Stimulated activated CD8-positive, alpha-beta memory T cell treated with anti-CD3 and anti-CD28 coated beads, Interleukin-4, amount 100 ng/mL, for 48 hours (primary cell): ENCODE data around the gene TBC1D3B.
"Not testable (repeated sequence)": the region's sequence is repeated elsewhere in the genome, so short reads cannot be mapped to it uniquely, and the experiment has no call there.

Experiments
- DNase-seq: peaks from one replicate; pipeline ENCODE4 v3.0.0-alpha.2; 2020

Gene TBC1D3B

DNA sequence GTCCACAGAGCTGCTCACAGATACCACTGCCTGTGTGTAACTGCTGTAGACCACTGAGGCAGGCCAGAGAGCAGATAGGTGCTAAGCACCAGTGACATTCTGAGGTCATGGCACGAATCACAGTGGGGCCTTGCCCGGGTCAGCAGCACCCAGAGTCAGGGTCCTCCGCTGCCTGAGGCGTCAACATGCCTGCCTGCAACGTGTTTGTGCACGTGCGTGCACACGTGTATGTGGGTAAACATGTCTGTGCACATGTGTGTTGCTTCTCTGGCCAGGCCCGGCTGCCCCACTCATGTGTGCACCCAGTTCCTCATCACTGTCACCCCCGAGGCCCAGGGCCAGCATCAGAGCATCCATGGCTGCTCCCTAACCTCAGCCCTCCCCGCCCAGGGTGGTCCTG, at the start of gene TBC1D3B:
Gene TBC1D3B, minus strand, starts transcription at position 101 of the 400 bp plus-strand sequence. CDS start 1,586 bp downstream, outside the sequence.
- DNase-seq: not testable (repeated sequence)

DNA sequence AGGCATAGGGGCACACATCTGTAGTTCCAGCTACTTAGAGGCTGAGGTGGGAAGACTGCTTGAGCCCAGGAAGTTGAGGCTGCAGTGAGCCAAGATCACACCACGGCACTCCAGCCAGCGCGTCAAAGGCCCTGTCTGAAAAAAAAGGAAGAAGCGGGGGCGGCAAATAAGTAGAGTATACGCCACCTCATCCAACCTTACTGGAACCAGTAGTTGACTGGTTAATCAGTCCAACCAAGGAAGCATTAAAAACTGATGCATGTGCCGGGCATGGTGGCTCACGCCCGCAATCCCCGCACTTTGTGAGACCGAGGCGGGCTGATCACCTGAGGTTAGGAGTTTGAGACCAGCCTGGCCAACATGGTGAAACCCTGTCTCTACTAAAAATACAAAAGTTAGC, 46.5 kb upstream of the TBC1D3B start:
- peak; percentile 14 for DNase-seq

- DNase-seq: peak; percentile 15
These were observed 45.2 kb upstream of the TBC1D3B start for GRCh38 chr17:36221581-36222100.

DNA sequence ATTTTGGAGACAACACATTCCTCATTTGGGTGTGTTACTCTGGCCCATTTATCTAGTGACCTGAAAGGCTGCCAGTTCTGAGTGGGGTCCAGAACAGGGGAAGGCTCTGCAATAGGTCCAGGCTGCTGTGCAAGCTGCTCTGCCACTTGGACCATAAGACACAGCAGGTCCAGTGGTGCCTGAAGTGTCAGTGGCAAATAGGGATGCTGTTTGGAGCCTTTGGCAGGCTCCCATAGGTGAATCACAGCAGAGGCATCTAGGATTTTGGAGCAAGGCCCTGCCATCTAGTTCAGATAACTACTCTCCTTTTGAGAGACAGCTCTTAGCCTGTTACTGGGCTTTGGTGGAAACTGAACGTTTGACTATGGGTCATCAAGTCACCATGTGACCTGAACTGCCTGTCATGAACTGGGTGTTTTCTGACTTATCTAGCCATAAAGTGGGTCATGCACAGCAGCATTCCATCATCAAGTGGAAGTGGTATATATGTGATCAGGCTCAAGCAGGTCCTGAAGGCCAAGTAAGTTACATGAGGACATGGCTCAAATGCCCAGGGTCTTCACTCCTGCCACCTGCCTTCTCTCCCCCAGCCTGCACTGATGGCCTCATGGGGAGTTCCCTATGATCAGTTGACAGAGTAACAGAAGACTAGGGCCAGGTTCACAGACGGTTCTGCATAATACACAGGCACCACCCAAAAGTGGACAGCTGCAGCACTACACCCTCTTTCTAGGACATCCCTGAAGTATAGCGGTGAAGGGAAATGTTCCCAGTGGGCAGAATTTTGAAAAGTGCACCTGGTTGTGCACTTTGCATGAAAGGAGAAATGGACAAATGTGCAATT, 44.5 kb upstream of the TBC1D3B start:
- peak; percentile 20 for DNase-seq

DNA sequence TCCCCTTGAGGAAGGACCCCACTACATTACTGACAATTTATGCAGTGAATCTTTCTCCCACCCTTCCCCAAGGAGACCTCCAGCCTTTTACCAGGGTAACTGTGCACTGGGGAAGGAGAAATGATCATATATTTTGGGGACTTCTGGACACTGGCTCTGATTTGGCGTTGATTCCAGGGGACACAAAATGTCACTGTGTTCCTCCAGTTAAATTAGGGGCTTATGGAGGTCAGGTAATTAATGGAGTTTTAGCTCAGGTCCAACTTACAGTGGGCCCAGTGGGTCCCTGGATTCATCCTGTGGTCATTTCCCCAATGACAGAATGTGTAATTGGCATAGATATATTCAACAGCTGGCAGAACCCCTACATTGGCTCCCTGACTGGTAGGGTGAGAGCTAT, 43.1 kb upstream of the TBC1D3B start:
- not testable (repeated sequence) for DNase-seq

- not testable (repeated sequence) for DNase-seq
These were observed 39.2 kb upstream of the TBC1D3B start for GRCh38 chr17:36215406-36216308.

DNA sequence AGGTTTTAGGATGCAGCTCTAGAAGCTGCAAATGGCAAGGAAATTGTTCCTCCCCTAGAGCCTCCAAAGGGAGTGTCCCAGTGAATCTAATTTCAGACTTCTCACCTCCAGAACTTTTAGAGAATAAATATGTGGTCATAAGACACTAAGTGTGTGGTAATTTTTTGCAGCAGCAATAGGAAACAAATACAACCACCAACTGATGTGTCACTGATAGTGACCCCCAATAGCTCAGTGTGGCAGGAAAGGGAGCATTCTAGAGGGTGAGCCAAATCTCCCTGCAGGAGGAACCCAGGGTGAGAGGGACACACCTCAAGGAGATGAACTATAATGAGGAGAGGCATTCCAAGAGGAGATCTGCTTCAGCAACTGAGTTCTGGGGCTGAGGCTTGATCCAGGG, 38.5 kb upstream of the TBC1D3B start:
- DNase-seq: no peak

GRCh38 chr17:36213695-36214094, 37.3 kb upstream of the TBC1D3B start:
- no peak for DNase-seq

- no peak for DNase-seq
These were observed 36.5 kb upstream of the TBC1D3B start for GRCh38 chr17:36212966-36213365.

- no peak for DNase-seq
These were observed 35.8 kb upstream of the TBC1D3B start for GRCh38 chr17:36212272-36212605.

GRCh38 chr17:36211484-36212271, 35.2 kb upstream of the TBC1D3B start:
- DNase-seq: not testable (repeated sequence)

- DNase-seq: not testable (repeated sequence)
These were observed 34.2 kb upstream of the TBC1D3B start, which contains the start of gene CCL4L2 for GRCh38 chr17:36210439-36211211. TSS of gene CCL4L2 (plus strand) at chr17:36211063.

- no peak for DNase-seq
These were observed 33.1 kb upstream of the TBC1D3B start for GRCh38 chr17:36209575-36209974.

DNA sequence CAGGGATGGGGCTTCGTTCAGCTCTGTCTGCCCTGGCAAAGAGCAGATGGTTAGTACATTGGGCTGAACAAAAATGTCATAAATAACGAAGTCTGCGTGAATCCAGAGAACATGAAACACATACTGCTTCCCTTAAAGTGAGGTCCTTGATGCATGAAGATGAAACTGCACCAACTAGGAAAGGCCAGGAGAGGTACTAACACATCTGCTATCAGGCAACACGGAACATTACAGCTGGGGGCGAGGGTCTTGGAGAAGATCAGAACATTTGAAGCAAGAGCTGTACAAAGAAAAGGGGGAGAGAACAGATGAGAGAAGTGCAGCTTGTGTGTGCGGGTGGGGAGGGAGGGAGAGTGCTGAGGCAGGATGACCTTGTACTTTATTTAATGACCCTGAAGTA, 30.9 kb upstream of the TBC1D3B start:
- not testable (repeated sequence) for DNase-seq

DNA sequence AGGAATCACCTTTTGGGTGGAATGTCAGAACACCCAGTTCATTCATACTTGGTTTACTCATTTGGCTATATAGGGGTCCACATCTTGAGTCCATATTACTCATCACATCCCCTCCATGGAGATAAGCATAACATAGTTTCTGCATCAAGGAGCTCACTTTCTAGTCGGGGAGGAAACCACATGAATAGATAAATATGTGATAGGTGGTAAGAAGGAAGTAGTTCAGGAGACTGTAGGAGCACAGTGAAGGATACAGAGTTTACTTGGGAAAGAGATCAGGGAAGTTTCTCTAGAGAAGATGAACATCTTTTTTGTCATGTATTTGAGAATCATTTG, 30.0 kb upstream of the TBC1D3B start:
- not testable (repeated sequence) for DNase-seq

DNA sequence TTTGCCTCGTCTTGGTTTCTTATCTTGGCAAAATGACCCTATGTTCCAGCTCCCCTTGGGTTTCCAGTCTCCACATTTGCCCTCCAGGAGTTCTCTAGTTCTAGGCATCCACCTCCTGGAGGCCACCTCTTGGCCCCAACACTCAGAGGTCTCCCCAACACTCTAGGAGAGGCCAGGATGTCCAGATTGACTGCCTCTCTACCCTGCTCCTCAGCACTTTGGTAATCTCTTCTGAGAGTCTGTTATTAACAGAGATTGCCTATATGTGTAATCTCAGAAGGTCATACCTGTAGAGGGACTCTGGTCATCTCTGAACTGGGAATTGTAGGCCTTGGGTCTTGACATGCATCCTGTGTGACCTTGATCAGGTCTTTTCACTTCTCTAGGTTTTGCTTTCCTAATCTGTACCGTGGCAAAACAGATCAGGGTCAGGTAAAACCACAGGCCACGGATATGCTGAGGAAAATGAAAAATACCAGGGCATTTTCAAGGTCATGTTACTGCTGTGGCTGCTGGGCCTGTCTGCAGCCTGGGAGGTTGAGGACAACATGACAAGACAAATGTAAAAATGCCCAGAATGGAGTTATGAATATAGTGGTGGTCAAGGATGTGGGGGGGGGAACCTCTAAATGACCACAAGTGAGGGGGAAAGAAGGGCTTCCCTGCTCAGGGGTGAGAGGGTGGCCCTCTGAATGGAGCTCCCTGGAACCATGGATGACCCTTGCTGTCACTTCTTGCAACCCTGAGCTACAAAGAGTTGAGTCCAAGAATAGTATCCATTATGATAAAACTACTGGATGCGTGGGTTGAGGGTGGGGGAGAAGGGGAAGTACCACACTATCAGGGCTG, 29.4 kb upstream of the TBC1D3B start:
- no peak for DNase-seq

DNA sequence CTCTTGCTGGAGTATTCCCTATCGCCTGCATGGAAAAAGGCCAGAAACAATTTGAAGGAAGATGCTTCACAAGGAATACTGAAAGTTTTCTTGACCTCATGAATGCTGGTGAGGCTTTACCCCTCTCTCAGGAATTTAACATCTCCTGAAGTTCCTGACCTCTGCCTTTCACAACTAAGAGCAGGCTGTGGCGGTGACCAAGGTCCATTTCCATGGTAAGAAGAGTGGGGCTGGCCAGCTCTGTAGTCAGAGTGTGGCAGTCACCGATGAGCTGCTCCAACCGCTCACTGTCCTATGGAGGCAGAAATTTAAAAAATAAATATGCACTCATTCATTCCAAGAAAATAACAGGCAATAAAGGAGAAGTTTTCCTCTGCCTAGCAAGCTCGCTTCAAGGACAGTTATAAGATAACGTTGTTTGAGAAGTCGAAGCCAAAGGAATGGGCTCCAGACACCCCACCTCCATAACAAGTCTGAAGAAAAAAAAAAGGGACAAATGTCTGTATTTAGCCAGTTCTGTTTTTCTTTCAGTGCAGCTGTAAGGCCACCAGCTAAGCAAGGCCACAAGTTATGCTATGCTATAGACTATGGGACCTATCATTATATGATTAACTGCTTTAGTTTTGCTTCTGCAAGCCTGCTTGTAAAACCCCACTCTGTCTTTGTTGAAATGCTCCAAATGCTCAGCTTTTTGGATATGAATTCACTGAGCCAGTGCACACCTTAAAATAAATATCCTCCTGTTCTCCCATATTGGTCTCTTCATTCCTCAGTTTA, 28.5 kb upstream of the TBC1D3B start:
- no peak for DNase-seq

GRCh38 chr17:36203335-36203734, 26.9 kb upstream of the TBC1D3B start:
- no peak for DNase-seq

- DNase-seq: not testable (repeated sequence)
These were observed 25.1 kb upstream of the TBC1D3B start for GRCh38 chr17:36201506-36201905.

- not testable (repeated sequence) for DNase-seq
These were observed 24.7 kb upstream of the TBC1D3B start for GRCh38 chr17:36201102-36201501.
